ENCODE results near the gene PTPRE.

Gene PTPRE

GRCh38 chr10:127884501-127884900 lies 22.4 kb upstream of the PTPRE start:
- TF ChIP-seq CTCF (IDR thresholded peaks at IDR 0.05): no peak
- H3K9ac ChIP-seq: no peak overlapping the region
- H3K4me1 ChIP-seq: no peaks in the 10 kb centered on the region
- no peaks in the 10 kb centered on the region for H3K27me3 ChIP-seq (ENCODE audit: control insufficient read depth, insufficient read depth, low read length)
- no peak overlapping the region for H2AFZ ChIP-seq
- no peaks in the 10 kb centered on the region for H3K9me3 ChIP-seq (ENCODE audit: control insufficient read depth, low read length)
- no peak overlapping the region for H3K4me3 ChIP-seq (ENCODE audit: low read depth, low read length)
- no peaks in the 10 kb centered on the region for H3K79me2 ChIP-seq
- no peak overlapping the region for H3K27ac ChIP-seq
- no peaks in the 10 kb centered on the region for H3K36me3 ChIP-seq (ENCODE audit: control insufficient read depth, insufficient read depth, low read length)
- H3K4me2 ChIP-seq (ENCODE audit: low read length): no peak overlapping the region

GRCh38 chr10:127886371-127887051 lies 20.4 kb upstream of the PTPRE start:
- no peak overlapping the region for H3K4me3 ChIP-seq (ENCODE audit: low read depth, low read length)

GRCh38 chr10:127887541-127888415 lies 19.1 kb upstream of the PTPRE start:
- Histone ChIP-seq H3K27me3 (ENCODE audit: control insufficient read depth, insufficient read depth, low read length) (no peaks in the 10 kb centered on the region), H3K9ac (no peak overlapping the region), H3K9me3 (ENCODE audit: control insufficient read depth, low read length) (no peaks in the 10 kb centered on the region), H3K36me3 (ENCODE audit: control insufficient read depth, insufficient read depth, low read length) (no peaks in the 10 kb centered on the region), H2AFZ (no peak overlapping the region), H3K4me2 (ENCODE audit: low read length) (no peak overlapping the region), H3K27ac (no peak overlapping the region), H3K4me3 (ENCODE audit: low read depth, low read length) (no peak overlapping the region), H3K4me1 (no peaks in the 10 kb centered on the region), H3K79me2 (no peaks in the 10 kb centered on the region)
- TF ChIP-seq CTCF (IDR thresholded peaks at IDR 0.05): no peak

More at GRCh38 chr10:127886371-127887051, 20.4 kb upstream of the PTPRE start:
- H3K4me2 ChIP-seq (ENCODE audit: low read length): no peak overlapping the region
- no peak overlapping the region for H2AFZ ChIP-seq
- H3K27ac ChIP-seq: no peak overlapping the region
- TF ChIP-seq CTCF (IDR thresholded peaks at IDR 0.05): no peak
- H3K4me1 ChIP-seq: no peaks in the 10 kb centered on the region
- no peak overlapping the region for H3K9ac ChIP-seq
- H3K27me3 ChIP-seq (ENCODE audit: control insufficient read depth, insufficient read depth, low read length): no peaks in the 10 kb centered on the region
- H3K79me2 ChIP-seq: no peaks in the 10 kb centered on the region
- H3K36me3 ChIP-seq (ENCODE audit: control insufficient read depth, insufficient read depth, low read length): no peaks in the 10 kb centered on the region
- no peaks in the 10 kb centered on the region for H3K9me3 ChIP-seq (ENCODE audit: control insufficient read depth, low read length)

- TF ChIP-seq CTCF (IDR thresholded peaks at IDR 0.05): no peak
- Histone ChIP-seq H2AFZ (no peak overlapping the region), H3K79me2 (no peaks in the 10 kb centered on the region), H3K36me3 (ENCODE audit: control insufficient read depth, insufficient read depth, low read length) (no peaks in the 10 kb centered on the region), H3K4me1 (no peaks in the 10 kb centered on the region), H3K27me3 (ENCODE audit: control insufficient read depth, insufficient read depth, low read length) (no peaks in the 10 kb centered on the region), H3K27ac (no peak overlapping the region), H3K4me3 (ENCODE audit: low read depth, low read length) (no peak overlapping the region), H3K9me3 (ENCODE audit: control insufficient read depth, low read length) (no peaks in the 10 kb centered on the region), H3K9ac (no peak overlapping the region), H3K4me2 (ENCODE audit: low read length) (no peak overlapping the region)
Observed at GRCh38 chr10:127888521-127889312, 18.2 kb upstream of the PTPRE start.

Measured in parathyroid adenoma (tissue), 2 donors.